ENCODE data around the gene NSUN7.

DNA sequence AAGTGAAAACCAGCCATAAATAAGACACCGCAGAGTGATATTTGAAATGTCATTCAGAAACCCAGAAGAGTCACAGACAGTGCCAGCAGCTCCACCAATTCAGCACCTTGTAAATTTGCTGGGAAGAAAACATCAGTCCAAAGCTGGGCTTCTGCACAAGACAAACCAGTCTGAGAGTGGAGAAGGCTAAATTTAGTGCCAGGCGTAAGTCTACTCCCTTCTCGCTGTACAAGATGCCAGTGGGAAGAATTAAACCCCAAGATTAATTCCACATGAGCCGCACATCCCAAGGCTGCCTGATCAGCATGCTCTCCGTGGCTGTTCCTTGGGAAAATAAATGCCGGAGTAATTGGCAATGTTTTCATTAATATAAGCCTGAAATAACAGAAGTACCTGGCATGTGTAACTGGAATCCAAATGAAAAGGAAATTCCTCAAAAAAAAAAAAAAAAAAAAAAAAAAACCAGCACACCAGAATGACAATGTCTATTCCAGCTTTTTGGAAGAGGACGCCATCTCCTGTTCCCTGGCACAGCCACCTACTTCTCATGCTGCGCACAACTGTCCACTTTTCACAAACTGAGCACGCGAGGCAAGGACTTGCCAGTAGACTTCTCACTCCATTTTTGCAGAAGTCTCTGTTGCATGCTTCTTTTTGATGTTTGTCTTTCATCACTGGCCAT, 95.5 kb downstream of the NSUN7 start:
- TF ChIP-seq, protein P1, sequence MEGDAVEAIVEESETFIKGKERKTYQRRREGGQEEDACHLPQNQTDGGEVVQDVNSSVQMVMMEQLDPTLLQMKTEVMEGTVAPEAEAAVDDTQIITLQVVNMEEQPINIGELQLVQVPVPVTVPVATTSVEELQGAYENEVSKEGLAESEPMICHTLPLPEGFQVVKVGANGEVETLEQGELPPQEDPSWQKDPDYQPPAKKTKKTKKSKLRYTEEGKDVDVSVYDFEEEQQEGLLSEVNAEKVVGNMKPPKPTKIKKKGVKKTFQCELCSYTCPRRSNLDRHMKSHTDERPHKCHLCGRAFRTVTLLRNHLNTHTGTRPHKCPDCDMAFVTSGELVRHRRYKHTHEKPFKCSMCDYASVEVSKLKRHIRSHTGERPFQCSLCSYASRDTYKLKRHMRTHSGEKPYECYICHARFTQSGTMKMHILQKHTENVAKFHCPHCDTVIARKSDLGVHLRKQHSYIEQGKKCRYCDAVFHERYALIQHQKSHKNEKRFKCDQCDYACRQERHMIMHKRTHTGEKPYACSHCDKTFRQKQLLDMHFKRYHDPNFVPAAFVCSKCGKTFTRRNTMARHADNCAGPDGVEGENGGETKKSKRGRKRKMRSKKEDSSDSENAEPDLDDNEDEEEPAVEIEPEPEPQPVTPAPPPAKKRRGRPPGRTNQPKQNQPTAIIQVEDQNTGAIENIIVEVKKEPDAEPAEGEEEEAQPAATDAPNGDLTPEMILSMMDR (optimal IDR thresholded peaks at IDR 0.05 in 1 of 3, IDR thresholded peaks at IDR 0.05 in 1 of 3, conservative IDR thresholded peaks at IDR 0.05 in 1 of 3; ENCODE audit: extremely low read depth in 1 of 3, insufficient read depth in 2 of 3, low read length in 3 of 3), result no peak
- no peak for TF ChIP-seq EZH2 (IDR thresholded peaks at IDR 0.05; ENCODE audit: low read length)

Data from keratinocyte (primary cell).